WTC11 (cell line): Measurements from ENCODE around the gene NTRK1.

ENCODE experiments used
- ELF4 ChIP-seq: sonication (generic); formaldehyde crosslinking; IDR thresholded peaks from 2 replicates; pipeline ENCODE4 v1.8.1; 2022; ENCODE audit warnings: low read depth, mild to moderate bottlenecking, moderate library complexity, missing genetic modification reagents
- ETV6 ChIP-seq: sonication (generic); formaldehyde crosslinking; IDR thresholded peaks from 2 replicates; pipeline ENCODE4 v1.8.1; 2022; ENCODE audit warnings: mild to moderate bottlenecking, missing genetic modification reagents
- FOXP1 ChIP-seq: sonication (generic); formaldehyde crosslinking; IDR thresholded peaks from 2 replicates; pipeline ENCODE4 v1.8.0; 2022; ENCODE audit warnings: missing genetic modification reagents, mild to moderate bottlenecking, moderate library complexity, borderline replicate concordance
- HMGA2 ChIP-seq: fragments of 250-450 bp; sonication (Bioruptor Pico); IDR thresholded peaks from 2 replicates; pipeline ENCODE4 v1.4.0; 2021; ENCODE audit warnings: mild to moderate bottlenecking, moderate library complexity
- MXD4 ChIP-seq: fragments of 250-450 bp; sonication (Bioruptor Pico); IDR thresholded peaks from 2 replicates; pipeline ENCODE4 v1.8.0; 2021; ENCODE audit warnings: mild to moderate bottlenecking, moderate library complexity, borderline replicate concordance
- SP1 ChIP-seq: sonication (generic); formaldehyde crosslinking; conservative IDR thresholded peaks from 2 replicates; pipeline ENCODE4 v1.8.1; 2022; ENCODE audit warnings: missing genetic modification reagents
- TCF7 ChIP-seq: sonication (generic); formaldehyde crosslinking; IDR thresholded peaks from 2 replicates; pipeline ENCODE4 v1.8.0; 2022; ENCODE audit warnings: mild to moderate bottlenecking, low read depth, missing genetic modification reagents, moderate library complexity
- TF ChIP-seq, protein P1 (sequence below): fragments of 200-600 bp; IDR thresholded peaks from 2 replicates; pipeline ENCODE4 v1.8.0; 2022; ENCODE audit warnings: antibody characterized with exemption

DNA sequence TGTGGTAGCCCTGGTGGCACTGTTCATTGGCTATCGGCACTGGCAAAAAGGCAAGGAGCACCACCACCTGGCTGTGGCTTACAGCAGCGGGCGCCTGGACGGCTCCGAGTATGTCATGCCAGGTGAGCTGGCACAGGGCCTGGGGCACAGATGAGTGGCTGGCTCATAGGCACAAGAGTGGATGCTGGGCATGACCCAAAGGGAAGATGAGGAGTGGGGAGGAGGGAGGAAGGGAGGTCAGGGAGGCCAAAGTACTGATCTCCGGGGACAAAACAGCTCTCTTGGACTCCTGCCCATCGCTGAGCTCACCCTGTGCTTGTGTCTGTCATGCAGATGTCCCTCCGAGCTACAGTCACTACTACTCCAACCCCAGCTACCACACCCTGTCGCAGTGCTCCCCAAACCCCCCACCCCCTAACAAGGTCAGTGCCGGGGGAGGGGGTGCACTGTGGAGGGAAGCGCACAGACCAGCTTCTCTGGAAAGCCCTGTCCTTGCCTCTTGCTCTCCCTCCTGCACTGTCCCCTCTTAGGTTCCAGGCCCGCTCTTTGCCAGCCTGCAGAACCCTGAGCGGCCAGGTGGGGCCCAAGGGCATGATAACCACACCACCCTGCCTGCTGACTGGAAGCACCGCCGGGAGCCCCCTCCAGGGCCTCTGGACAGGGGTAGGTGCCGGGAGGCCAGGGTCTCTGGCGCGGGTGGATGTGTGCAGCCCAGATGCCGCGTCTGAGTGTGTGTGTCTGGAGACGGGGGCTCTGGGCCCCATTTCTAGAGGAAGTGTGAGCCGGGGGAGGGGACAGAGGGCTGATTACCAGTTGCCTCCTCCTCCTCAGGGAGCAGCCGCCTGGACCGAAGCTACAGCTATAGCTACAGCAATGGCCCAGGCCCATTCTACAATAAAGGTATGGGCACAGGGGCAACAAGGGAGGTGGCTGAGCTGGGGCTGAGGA lies 52.5 kb downstream of the NTRK1 start:
- TF ChIP-seq ETV6 (CRISPR knock-in tag) = no peak
- no peak for TF ChIP-seq HMGA2 (CRISPR knock-in tag)
- TF ChIP-seq, protein P1, sequence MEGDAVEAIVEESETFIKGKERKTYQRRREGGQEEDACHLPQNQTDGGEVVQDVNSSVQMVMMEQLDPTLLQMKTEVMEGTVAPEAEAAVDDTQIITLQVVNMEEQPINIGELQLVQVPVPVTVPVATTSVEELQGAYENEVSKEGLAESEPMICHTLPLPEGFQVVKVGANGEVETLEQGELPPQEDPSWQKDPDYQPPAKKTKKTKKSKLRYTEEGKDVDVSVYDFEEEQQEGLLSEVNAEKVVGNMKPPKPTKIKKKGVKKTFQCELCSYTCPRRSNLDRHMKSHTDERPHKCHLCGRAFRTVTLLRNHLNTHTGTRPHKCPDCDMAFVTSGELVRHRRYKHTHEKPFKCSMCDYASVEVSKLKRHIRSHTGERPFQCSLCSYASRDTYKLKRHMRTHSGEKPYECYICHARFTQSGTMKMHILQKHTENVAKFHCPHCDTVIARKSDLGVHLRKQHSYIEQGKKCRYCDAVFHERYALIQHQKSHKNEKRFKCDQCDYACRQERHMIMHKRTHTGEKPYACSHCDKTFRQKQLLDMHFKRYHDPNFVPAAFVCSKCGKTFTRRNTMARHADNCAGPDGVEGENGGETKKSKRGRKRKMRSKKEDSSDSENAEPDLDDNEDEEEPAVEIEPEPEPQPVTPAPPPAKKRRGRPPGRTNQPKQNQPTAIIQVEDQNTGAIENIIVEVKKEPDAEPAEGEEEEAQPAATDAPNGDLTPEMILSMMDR = no peak
- TF ChIP-seq FOXP1 (CRISPR knock-in tag) = no peak
- no peak for TF ChIP-seq MXD4
- no peak for TF ChIP-seq TCF7 (CRISPR knock-in tag)
- TF ChIP-seq ELF4 = no peak
- no peak for TF ChIP-seq SP1 (CRISPR knock-in tag)
